Skeletal muscle tissue (tissue), 4 donors: ENCODE results near the gene HASPIN. TPM values are rescaled to one million over a fixed set of nuclear protein-coding genes. Genes with fewer than 3 reads are reported as not detected.

ENCODE experiments used
- H3K27ac ChIP-seq: one replicate; pipeline ENCODE4 v1.7.0; 2013; ENCODE audit warnings: mild to moderate bottlenecking, low read depth, low read length, inconsistent platforms
- H3K27me3 ChIP-seq, 3 donors: one replicate each; pipeline ENCODE4 v1.7.0; 2013; ENCODE audit warnings: low read length in 3 of 3; ENCODE audit not compliant: control insufficient read depth in 3 of 3, insufficient read depth in 3 of 3
- H3K36me3 ChIP-seq, 3 donors: one replicate each; pipeline ENCODE4 v1.7.0; 2013; ENCODE audit warnings: low read length in 3 of 3; ENCODE audit not compliant: control insufficient read depth in 3 of 3, insufficient read depth in 3 of 3
- H3K4me1 ChIP-seq, 3 donors: one replicate each; pipeline ENCODE4 v1.7.0; 2013; ENCODE audit warnings: low read length in 3 of 3, mild to moderate bottlenecking in 3 of 3; ENCODE audit not compliant: control insufficient read depth in 3 of 3, insufficient read depth in 3 of 3
- H3K4me3 ChIP-seq, 3 donors: one replicate each; pipeline ENCODE4 v1.7.0; 2013; ENCODE audit warnings: low read length in 3 of 3
- H3K9ac ChIP-seq, 3 donors: one replicate each; pipeline ENCODE4 v1.7.0; 2013; ENCODE audit warnings: low read length in 3 of 3, mild to moderate bottlenecking in 3 of 3, moderate library complexity in 2 of 3, low read depth in 1 of 3
- H3K9me3 ChIP-seq, 3 donors: one replicate each; pipeline ENCODE4 v1.7.0; 2013; ENCODE audit warnings: low read length in 3 of 3; ENCODE audit not compliant: control insufficient read depth in 3 of 3
- total RNA-seq: library from RNA; depleted of rRNA; stranded (reverse); fragments of >200 nt; gene quantifications from one replicate; pipeline ENCODE4 v1.2.3, GENCODE V29; 2014
- donor health status: Osteomylitis.

Gene HASPIN
- total RNA-seq, 1 donor from 2014 or later = 2.6 TPM

DNA sequence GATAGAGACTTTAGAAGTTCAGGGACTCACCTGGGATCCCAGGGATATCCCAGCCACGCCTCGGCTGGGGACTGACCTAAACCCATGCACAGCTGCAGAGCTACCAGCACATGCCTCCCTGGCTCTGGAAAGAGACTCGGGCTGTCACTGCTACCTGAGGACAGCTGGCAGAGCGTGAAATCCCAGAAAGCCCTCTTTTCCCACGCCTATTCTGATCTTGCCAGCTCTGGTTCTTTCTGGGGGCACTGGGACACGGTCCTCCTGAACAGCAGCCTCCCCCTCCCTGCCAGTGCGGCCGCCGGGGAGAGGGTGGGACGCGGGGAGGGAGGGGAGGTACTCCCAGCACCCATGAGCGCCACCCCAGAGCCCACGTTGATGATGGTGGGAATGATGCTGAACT is 38.5 kb upstream of the HASPIN start:
- Histone ChIP-seq H3K27me3 (no peaks in the 10 kb centered on the region), H3K9me3 (no peaks in the 10 kb centered on the region)

DNA sequence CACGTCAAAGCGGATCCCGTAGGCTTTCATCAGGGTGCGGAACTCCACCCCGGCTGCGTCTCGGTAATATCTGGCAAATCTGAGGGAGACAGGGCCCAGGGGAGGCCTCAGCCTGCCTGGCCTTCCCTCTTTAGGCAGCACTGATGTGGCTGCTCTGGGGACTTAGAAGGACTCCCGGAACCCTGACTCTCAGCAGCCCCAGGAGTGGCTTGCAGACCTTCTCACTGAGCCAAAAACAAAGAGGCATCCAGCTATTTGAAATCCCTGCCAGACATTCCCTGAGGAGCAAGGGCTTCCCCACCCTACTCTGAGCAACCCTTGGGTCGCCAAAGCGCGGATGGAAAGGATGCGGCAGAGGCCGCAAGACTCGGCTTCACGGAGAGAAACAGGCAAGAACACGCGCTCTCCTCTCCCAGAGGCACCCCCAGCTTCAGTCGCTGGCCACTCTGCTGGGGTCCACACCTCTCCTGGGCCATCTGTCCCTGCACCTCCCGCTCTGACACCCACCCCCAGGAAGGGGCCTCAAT is 35.6 kb upstream of the HASPIN start:
- peaks cover 0 to 5% (median 0%) of the 10 kb centered on the region in 3 donors for H3K27me3 ChIP-seq
- no peaks in the 10 kb centered on the region for H3K9me3 ChIP-seq
- no peak overlapping the region for H3K4me3 ChIP-seq
- H3K27ac ChIP-seq = no peak overlapping the region
- no peak overlapping the region for H3K9ac ChIP-seq
- peaks cover 0 to 16% (median 6%) of the 10 kb centered on the region in 3 donors for H3K4me1 ChIP-seq
- H3K36me3 ChIP-seq = peaks cover 13 to 16% (median 15%) of the 10 kb centered on the region in 3 donors

More for the DNA sequence above, 38.5 kb upstream of the HASPIN start:
- H3K36me3 ChIP-seq = peaks cover 11% of the 10 kb centered on the region in 3 donors
- no peak overlapping the region for H3K9ac ChIP-seq
- H3K4me1 ChIP-seq = peaks cover 0 to under 1% (median 0%) of the 10 kb centered on the region in 3 donors
- H3K4me3 ChIP-seq = no peak overlapping the region
- no peak overlapping the region for H3K27ac ChIP-seq

DNA sequence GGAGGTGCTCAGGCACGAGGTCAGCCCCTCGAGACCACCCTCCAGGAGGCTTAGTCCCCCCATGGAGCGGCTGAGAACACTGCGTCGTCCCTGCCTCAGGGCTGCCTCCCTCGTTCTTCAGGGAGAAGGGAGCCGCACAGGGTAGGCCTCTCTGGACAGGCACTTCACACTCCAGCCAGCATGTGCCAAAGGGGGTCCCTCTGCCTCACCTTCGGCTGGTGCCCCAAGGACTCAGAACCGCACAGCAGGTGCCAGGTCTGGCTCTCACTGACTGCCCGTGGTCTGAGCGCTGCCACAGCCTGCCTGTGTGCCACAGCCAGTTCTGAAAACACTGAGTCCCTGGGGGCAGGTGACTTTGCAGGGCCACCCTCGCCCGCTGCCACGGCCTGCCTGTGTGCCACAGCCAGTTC is 34.8 kb upstream of the HASPIN start:
- Histone ChIP-seq H3K9ac (no peak overlapping the region), H3K36me3 (peaks cover 13 to 16% (median 13%) of the 10 kb centered on the region in 3 donors), H3K27ac (no peak overlapping the region), H3K4me3 (no peak overlapping the region), H3K27me3 (peaks cover 0 to 7% (median 0%) of the 10 kb centered on the region in 3 donors), H3K9me3 (no peaks in the 10 kb centered on the region), H3K4me1 (peaks cover 0 to 21% (median 7%) of the 10 kb centered on the region in 3 donors)

DNA sequence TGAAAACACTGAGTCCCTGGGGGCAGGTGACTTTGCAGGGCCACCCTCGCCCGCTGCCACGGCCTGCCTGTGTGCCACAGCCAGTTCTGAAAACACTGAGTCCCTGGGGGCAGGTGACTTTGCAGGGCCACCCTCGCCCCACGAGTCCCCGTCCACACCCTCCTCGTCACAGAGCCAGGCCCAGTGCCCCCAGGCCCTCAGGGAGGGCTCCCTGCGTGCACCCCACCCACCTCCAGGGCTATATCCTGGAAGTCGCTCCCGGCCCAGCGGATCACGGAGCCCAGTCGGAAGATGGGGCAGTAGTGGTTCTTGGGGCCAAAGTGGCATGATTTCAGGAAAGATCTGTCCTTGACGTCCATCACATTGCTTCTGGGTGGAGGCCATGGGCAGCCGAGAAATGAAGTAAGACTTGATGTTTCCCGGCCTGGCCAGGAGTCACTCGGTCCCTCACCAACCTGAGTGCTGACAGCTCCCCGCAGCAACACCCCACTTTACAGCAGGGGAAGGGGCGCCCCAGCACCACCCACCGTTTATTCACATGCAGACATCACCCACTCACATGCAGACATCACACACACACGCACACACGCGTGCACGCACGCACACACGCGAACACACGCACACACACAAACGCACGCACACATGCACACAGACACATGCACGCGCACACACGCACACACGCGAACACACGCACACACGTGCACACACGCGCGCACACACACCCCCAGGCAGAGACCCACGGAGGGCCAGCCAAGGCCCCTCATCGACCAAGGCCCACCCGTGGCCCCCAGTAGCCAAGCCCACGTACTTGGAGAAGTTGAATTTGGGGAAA is 34.2 kb upstream of the HASPIN start:
- Histone ChIP-seq H3K27ac (no peak overlapping the region), H3K9me3 (no peaks in the 10 kb centered on the region), H3K4me3 (no peak overlapping the region), H3K9ac (peak overlapping the region in 1 of 3 donors; percentile 25), H3K27me3 (peaks cover 0 to 9% (median 0%) of the 10 kb centered on the region in 3 donors), H3K36me3 (peaks cover 11 to 16% (median 13%) of the 10 kb centered on the region in 3 donors), H3K4me1 (peaks cover under 1 to 27% (median 11%) of the 10 kb centered on the region in 3 donors)

DNA sequence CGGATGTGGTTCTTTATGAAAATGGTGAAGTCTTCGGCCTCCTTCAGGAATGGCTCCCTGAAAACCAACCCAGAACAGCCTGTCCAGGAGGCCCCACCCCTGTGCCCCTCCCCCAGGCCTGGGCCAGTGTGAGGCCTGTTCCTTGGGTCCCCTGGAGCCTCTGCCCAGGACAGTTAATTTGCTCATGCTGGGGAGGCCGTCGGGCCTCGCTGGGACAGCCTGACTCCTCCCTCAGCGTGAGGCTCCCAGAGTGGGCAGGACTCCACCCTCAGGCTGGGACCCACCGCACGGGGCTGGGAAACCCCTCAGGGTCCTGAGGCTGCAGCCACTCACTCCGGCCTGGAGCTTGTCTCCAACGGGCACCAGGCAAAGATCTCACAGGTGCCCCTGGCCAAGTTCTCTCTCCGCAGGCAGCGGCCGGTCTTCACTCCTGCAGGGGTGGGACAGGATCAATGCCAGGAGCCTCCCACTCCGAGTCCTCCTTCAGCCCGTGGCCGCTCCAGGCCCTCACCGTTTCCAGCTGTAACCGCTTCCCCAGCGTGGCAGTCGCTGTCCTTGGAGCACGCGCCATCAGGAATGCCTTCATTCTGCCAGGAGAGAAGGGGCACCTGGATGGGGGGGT is 33.5 kb upstream of the HASPIN start:
- peaks cover 0 to 15% (median 1%) of the 10 kb centered on the region in 3 donors for H3K27me3 ChIP-seq
- peaks cover 2 to 34% (median 18%) of the 10 kb centered on the region in 3 donors for H3K4me1 ChIP-seq
- no peak overlapping the region for H3K4me3 ChIP-seq
- H3K27ac ChIP-seq = no peak overlapping the region
- H3K9ac ChIP-seq = peak overlapping the region in 1 of 3 donors; percentile 33
- H3K9me3 ChIP-seq = no peaks in the 10 kb centered on the region
- H3K36me3 ChIP-seq = peaks cover 11 to 16% (median 13%) of the 10 kb centered on the region in 3 donors

DNA sequence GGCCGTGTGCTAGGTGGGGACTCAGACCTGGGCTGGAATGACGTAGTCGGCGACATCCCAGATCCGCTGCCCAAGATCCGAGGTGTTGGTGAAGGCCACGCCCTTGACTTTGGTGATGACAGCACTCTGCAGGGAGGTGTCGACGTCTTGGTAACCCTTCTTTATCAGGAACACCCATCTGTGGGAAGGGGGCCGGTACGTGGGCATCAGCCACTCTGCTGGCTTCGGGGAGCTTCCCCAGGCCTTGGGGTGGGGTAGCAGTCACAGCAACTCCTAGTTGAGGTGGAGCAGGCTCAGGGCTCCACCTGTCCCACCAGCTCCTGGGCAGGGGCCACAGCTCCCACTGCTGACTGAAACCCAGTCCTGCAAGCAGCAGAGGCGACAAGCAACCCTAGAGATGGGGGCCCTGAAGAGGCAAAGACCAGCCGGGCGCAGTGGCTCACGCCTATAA is 32.1 kb upstream of the HASPIN start:
- Histone ChIP-seq H3K4me3 (no peak overlapping the region), H3K4me1 (peaks cover 5 to 40% (median 20%) of the 10 kb centered on the region in 3 donors), H3K9me3 (no peaks in the 10 kb centered on the region), H3K27ac (no peak overlapping the region), H3K27me3 (peaks cover 0 to 15% (median 5%) of the 10 kb centered on the region in 3 donors), H3K36me3 (peaks cover 11 to 16% (median 13%) of the 10 kb centered on the region in 3 donors), H3K9ac (peak overlapping the region in 1 of 3 donors; percentile 33)

DNA sequence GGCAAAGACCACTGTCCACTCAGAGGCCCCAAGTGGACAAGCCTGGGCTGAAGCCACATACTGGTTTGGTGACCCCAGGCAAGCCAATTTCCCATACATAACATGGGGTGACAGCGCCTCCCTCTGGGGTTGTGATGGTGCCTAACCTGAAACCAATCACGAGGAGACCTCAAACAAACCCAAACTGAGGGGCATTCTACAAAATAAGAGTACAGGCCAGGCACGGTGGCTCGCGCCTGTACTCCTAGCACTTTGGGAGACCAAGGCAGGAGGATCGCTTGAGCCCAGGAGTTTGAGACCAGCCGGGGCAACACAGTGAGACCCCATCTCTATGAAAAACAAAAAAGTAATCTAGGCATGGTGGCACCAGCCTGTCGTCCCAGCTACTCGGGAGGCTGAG is 31.4 kb upstream of the HASPIN start:
- Histone ChIP-seq H3K36me3 (peaks cover 11 to 16% (median 13%) of the 10 kb centered on the region in 3 donors), H3K4me3 (no peak overlapping the region), H3K27ac (no peak overlapping the region), H3K9ac (peak overlapping the region in 1 of 3 donors; percentile 14), H3K27me3 (peaks cover 0 to 15% (median 5%) of the 10 kb centered on the region in 3 donors), H3K9me3 (no peaks in the 10 kb centered on the region), H3K4me1 (peaks cover 5 to 40% (median 20%) of the 10 kb centered on the region in 3 donors)

DNA sequence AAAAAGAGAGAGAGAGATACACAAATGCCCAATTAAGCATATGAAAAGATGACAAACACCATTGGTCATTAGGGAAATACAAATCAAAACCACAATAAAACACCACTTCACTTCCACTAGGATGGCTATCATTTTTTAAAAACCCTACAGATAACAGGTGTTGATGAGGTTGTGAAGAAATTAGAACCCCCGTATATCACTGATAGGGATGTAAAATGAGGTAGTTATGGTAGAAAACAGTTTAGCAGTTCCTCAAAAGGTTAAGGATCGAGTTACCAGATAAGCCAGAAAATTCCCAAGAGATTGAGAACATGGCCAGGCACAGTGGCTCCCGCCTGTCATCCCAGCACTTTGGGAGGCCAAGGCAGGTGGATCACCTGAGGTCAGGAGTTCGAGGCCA is 30.6 kb upstream of the HASPIN start:
- Histone ChIP-seq H3K9me3 (no peaks in the 10 kb centered on the region), H3K4me1 (peaks cover 5 to 40% (median 20%) of the 10 kb centered on the region in 3 donors), H3K9ac (no peak overlapping the region), H3K27me3 (peaks cover 0 to 15% (median 5%) of the 10 kb centered on the region in 3 donors), H3K27ac (peak overlapping the region; percentile 13), H3K36me3 (peaks cover 11 to 15% (median 15%) of the 10 kb centered on the region in 3 donors), H3K4me3 (no peak overlapping the region)

DNA sequence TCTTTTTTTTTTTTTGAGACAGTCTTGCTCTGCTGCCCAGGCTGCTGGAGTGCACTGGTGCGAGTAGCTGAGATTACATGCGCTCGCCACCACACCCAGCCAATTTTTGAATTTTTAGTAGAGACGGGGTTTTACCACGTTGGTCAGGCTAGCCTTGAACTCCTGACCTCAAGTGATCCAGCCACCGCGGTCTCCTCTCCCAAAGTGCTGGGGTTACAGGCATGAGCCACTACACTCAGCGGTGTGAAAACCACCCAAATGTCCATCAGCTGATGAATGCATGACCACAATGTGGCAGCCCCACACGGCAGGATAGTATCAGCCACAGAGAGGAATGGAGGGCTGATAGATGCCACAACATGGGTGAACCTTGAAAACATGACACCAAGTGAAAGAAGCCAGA is 29.9 kb upstream of the HASPIN start:
- no peaks in the 10 kb centered on the region for H3K9me3 ChIP-seq
- peaks cover 5 to 40% (median 20%) of the 10 kb centered on the region in 3 donors for H3K4me1 ChIP-seq
- H3K4me3 ChIP-seq = no peak overlapping the region
- peaks cover 5 to 13% (median 12%) of the 10 kb centered on the region in 3 donors for H3K36me3 ChIP-seq
- H3K27ac ChIP-seq = peak overlapping the region; percentile 99
- peak overlapping the region in 2 of 3 donors; percentile 40 to 91 for H3K9ac ChIP-seq
- H3K27me3 ChIP-seq = peaks cover 0 to 15% (median 5%) of the 10 kb centered on the region in 3 donors
